T-helper 2 cell treated with Interferon-gamma antibody and Interleukin-4, amounts not matched to agents 5 μg/mL and 100 μg/mL, for 36 hours (primary cell): ENCODE data around the gene DERA.

Source experiments
- DNase-seq: peaks from one replicate; pipeline ENCODE4 v3.0.0; 2021; ENCODE audit warnings: low spot score
- H3K27ac Mint-ChIP-seq: one replicate; pipeline ENCODE4 v1.8.0; 2021; ENCODE audit warnings: mild to moderate bottlenecking, mixed read lengths
- H3K27me3 Mint-ChIP-seq: one replicate; pipeline ENCODE4 v1.8.0; 2021; ENCODE audit warnings: low read depth, mixed read lengths
- H3K36me3 Mint-ChIP-seq: one replicate; pipeline ENCODE4 v1.8.0; 2021; ENCODE audit warnings: low read depth, mixed read lengths
- H3K4me1 Mint-ChIP-seq: one replicate; pipeline ENCODE4 v1.8.0; 2021; ENCODE audit warnings: low read depth, mixed read lengths
- H3K4me3 Mint-ChIP-seq: one replicate; pipeline ENCODE4 v1.8.0; 2022; ENCODE audit warnings: mild to moderate bottlenecking, moderate library complexity, mixed read lengths
- H3K9me3 Mint-ChIP-seq: one replicate; pipeline ENCODE4 v1.8.0; 2021; ENCODE audit warnings: mixed read lengths

The DERA gene

GRCh38 chr12:16062611-16063010 lies 151.5 kb downstream of the DERA start:
- H3K27ac Mint-ChIP-seq, result no peak overlapping the region
- no peak overlapping the region for H3K4me3 Mint-ChIP-seq
- no peaks in the 10 kb centered on the region for H3K27me3 Mint-ChIP-seq
- no peaks in the 10 kb centered on the region for H3K36me3 Mint-ChIP-seq
- H3K4me1 Mint-ChIP-seq, result no peaks in the 10 kb centered on the region
- no peak for DNase-seq
- H3K9me3 Mint-ChIP-seq, result no peaks in the 10 kb centered on the region

DNA sequence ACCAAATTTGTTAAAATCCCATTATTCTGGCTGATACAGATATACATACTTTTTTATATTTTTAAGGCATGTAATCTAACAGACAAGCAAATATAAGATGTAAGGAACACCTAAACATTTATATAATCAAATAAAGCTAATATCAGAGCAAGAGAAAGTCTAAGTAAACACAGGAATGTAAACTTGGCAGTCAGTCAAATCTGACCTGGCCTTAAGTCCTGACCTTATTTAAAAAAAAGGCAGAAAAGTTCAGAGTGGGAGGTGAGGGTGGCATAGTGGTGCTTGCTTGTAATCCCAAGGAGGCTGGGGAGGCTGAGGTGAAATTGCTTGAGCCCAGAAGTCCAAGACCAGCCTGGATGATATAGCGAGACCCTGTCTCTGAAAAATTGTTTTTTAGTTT lies 152.6 kb downstream of the DERA start:
- DNase-seq, result no peak
- no peak overlapping the region for H3K27ac Mint-ChIP-seq
- H3K27me3 Mint-ChIP-seq, result peaks cover 2% of the 10 kb centered on the region
- no peaks in the 10 kb centered on the region for H3K9me3 Mint-ChIP-seq
- H3K36me3 Mint-ChIP-seq, result no peaks in the 10 kb centered on the region
- no peak overlapping the region for H3K4me3 Mint-ChIP-seq
- H3K4me1 Mint-ChIP-seq, result no peaks in the 10 kb centered on the region

DNA sequence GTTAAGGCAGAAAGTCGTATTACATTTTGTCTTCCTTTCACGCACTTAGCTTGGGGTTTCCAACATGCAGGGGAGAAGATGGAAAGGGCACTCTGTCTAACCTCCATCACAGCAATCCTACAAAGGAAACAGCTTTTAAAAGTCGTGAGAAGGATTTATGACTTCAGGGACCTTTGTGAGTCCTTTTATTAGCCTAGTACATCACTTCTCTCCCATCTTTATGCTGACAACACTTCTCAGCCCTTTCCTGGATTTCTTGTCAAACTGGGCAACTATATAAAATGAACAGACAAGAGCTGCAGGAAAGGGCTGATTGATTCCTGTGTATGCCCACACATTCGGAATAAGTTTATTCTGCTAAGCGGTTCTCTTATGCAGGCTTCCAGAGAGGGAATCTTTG lies 159.0 kb downstream of the DERA start:
- DNase-seq, result no peak
- Mint-ChIP-seq H3K9me3 (no peaks in the 10 kb centered on the region), H3K4me3 (no peak overlapping the region), H3K27me3 (peaks cover 2% of the 10 kb centered on the region), H3K27ac (no peak overlapping the region), H3K4me1 (no peaks in the 10 kb centered on the region), H3K36me3 (no peaks in the 10 kb centered on the region)

DNA sequence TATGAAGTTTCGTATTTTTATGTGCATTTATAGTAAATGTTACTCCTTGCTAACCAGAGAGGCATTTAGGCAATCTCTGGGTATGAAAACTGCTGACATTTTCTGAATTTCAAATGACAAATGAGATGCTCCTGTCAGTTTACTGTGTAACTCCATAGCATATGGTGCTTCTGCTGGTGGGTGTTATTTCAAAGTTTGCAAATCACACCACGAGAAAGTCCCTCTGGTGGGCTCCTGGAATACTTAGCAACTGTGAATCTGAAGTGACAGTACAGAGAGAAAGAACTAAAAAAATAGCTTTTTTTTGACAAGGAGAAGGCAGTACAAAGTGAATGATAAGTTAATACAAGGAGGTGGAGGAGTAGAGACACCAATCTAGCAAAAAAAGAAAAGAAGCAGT lies 161.5 kb downstream of the DERA start:
- Mint-ChIP-seq H3K4me3 (no peak overlapping the region), H3K36me3 (no peaks in the 10 kb centered on the region), H3K4me1 (no peaks in the 10 kb centered on the region), H3K9me3 (no peaks in the 10 kb centered on the region), H3K27me3 (peaks cover 2% of the 10 kb centered on the region), H3K27ac (no peak overlapping the region)
- DNase-seq, result no peak

DNA sequence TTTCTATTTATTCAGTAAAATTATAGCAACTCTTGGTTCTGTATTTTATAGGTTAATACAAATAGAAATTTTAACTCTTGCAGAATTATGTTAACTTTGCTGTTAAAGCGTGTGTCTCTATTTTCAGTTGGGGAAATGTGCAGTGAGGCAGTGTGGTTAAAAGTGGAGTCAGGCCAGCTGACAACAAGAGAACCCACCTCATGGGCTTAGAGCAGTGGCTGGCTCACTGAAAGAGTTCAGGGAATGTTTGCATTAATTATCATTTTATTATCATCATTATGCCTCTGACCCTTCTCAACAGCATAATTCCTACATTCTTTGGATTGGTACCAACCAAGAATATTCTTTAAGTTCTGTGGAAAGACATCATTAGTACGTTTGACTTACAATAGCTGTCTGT lies 163.8 kb downstream of the DERA start:
- H3K36me3 Mint-ChIP-seq, result no peaks in the 10 kb centered on the region
- H3K27ac Mint-ChIP-seq, result no peak overlapping the region
- no peak overlapping the region for H3K4me3 Mint-ChIP-seq
- no peaks in the 10 kb centered on the region for H3K4me1 Mint-ChIP-seq
- no peak for DNase-seq
- no peaks in the 10 kb centered on the region for H3K27me3 Mint-ChIP-seq
- no peaks in the 10 kb centered on the region for H3K9me3 Mint-ChIP-seq

GRCh38 chr12:16075887-16076286 lies 164.8 kb downstream of the DERA start:
- H3K27ac Mint-ChIP-seq, result no peak overlapping the region
- DNase-seq, result no peak
- no peaks in the 10 kb centered on the region for H3K36me3 Mint-ChIP-seq
- H3K4me1 Mint-ChIP-seq, result no peaks in the 10 kb centered on the region
- no peaks in the 10 kb centered on the region for H3K27me3 Mint-ChIP-seq
- no peaks in the 10 kb centered on the region for H3K9me3 Mint-ChIP-seq
- H3K4me3 Mint-ChIP-seq, result no peak overlapping the region

DNA sequence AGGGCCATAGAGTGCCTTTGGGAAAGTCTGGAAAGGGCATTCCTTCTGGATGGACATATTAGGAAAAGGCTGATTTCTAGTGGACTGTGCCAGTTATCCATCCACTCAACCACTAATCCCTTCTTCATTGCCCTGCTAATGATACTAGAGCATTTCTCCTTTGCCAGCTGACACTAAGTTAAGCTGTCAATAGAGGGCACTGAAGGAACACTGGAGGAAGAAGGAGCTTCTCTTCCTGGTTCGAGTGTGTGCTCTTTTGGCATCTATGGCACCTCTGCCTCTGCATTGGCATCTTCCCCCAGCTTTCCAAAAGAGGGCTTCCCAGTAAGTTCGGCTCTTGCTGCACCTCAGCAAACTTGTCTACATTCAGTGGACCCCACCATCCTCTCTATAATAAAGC lies 165.4 kb downstream of the DERA start:
- no peak overlapping the region for H3K27ac Mint-ChIP-seq
- no peak for DNase-seq
- H3K9me3 Mint-ChIP-seq, result no peaks in the 10 kb centered on the region
- no peak overlapping the region for H3K4me3 Mint-ChIP-seq
- H3K4me1 Mint-ChIP-seq, result no peaks in the 10 kb centered on the region
- H3K36me3 Mint-ChIP-seq, result no peaks in the 10 kb centered on the region
- H3K27me3 Mint-ChIP-seq, result no peaks in the 10 kb centered on the region

DNA sequence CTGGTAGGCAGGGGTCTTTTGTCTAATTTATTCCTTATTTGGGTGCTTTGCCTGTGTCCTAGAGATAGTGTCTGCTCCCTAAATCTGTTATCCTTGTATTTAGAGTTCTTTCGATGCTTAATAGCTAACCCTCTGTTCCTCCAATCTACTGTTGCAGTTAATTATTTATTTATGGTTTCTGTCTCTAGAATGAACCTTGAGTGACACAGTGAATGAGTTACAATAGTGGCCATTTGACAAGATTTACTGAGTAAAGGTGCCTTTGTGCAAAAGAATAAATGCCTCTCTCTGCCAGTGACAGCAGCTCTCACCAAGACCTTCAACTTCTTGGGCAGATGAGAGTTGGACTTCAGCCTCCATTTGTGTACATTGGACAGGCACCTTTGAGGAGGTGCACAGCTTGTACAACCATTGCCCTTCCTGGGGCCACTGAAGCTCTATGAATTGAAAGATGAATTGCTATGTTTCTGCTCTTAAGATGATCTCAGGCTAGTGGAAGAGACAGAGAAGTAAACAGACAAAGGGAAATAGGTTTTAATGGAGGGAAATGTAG lies 165.9 kb downstream of the DERA start:
- Mint-ChIP-seq H3K27me3 (no peaks in the 10 kb centered on the region), H3K27ac (no peak overlapping the region), H3K4me3 (no peak overlapping the region), H3K9me3 (no peaks in the 10 kb centered on the region), H3K36me3 (no peaks in the 10 kb centered on the region), H3K4me1 (no peaks in the 10 kb centered on the region)
- DNase-seq, result no peak

DNA sequence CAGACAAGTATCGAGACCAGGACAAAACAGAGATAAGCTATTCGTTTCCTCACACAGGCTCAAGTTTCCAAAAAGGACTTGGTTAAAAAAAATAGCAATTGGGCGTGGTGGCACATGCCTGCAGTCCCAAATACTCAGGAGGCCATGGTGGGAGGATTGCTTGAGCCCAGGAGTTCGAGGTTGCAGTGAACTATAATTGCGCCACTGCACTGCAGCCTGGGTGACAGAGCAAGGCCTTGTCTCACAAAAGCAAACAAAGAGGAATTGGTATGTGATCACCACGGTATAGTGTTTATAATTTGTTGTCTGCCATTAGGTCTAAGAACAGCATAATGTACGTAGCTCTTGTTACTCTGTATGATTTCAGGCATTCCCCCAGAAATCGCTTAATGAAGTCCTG lies 175.3 kb downstream of the DERA start:
- Mint-ChIP-seq H3K27me3 (no peaks in the 10 kb centered on the region), H3K36me3 (no peaks in the 10 kb centered on the region), H3K9me3 (no peaks in the 10 kb centered on the region), H3K4me1 (no peaks in the 10 kb centered on the region), H3K27ac (no peak overlapping the region), H3K4me3 (no peak overlapping the region)
- no peak for DNase-seq

DNA sequence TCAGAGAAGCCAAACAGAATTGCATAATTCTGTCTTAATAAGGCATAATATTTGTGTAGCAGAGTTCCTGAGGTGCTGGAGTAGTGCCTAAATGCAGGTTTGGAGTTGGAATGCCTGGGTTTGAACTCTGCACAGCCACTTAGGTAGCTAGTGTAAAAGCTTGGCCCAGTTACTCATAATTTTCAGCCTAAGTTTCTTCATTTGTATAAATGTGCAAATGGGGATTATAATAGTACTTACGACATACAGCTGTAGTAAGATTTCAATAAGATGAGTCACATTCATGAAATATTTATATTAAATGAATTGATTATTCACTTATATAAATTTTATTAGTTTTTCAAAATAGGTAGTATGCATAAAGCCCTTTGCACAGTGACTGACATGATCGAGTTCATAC lies 175.8 kb downstream of the DERA start:
- no peaks in the 10 kb centered on the region for H3K27me3 Mint-ChIP-seq
- DNase-seq, result no peak
- H3K36me3 Mint-ChIP-seq, result no peaks in the 10 kb centered on the region
- no peak overlapping the region for H3K27ac Mint-ChIP-seq
- H3K9me3 Mint-ChIP-seq, result no peaks in the 10 kb centered on the region
- H3K4me1 Mint-ChIP-seq, result no peaks in the 10 kb centered on the region
- no peak overlapping the region for H3K4me3 Mint-ChIP-seq
